Testis (tissue), 2 donors: ENCODE measurements around the gene DYNLRB1.
"Not testable (repeated sequence)": the region's sequence is repeated elsewhere in the genome, so short reads cannot be mapped to it uniquely, and the experiment has no call there.

Experiments used
- POLR2A ChIP-seq: fragments of 450-650 bp; IDR thresholded peaks from one replicate; pipeline ENCODE4 v1.6.1; 2017; ENCODE audit warnings: antibody characterized with exemption, mild to moderate bottlenecking, moderate library complexity
- TF ChIP-seq, protein P1 (sequence below), 3 experiments: fragments of 450-650 bp in 2 of 3; fragments of 200-600 bp in 1 of 3; sonication (generic) in 1 of 3; IDR thresholded peaks; one replicate each; pipeline ENCODE4 v1.5.1; 2016 to 2019; ENCODE audit warnings: antibody characterized with exemption in 3 of 3, mild to moderate bottlenecking in 2 of 3, moderate library complexity in 1 of 3

DNA sequence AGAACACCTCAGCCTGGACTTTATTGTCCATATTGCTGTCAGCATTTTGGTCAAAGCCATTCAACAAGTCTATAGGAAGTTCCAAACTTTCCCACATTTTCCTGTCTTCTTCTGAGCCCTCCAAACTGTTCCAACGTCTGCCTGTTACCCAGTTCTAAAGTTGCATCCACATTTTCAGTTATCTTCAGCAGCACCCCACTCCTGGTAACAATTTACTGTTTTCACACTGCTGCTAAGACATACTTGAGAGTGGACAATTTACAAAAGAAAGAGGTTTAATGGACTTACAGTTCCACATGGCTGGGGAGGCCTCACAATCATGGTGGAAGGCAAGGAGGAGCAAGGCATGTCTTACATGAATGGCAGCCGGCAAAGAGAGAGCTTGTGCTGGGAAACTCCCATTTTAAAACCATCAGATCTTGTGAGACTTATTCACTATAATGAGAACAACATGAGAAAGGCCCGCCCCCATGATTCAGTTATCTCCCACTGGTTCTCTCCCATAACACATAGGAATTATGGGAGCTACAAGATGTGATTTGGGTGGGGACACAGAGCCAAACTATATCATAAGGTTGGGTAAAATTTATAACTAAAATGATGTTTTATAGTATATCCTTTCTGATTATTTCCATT, 32.5 kb upstream of the DYNLRB1 start:
- TF ChIP-seq POLR2A = not testable (repeated sequence)
- TF ChIP-seq, protein P1, sequence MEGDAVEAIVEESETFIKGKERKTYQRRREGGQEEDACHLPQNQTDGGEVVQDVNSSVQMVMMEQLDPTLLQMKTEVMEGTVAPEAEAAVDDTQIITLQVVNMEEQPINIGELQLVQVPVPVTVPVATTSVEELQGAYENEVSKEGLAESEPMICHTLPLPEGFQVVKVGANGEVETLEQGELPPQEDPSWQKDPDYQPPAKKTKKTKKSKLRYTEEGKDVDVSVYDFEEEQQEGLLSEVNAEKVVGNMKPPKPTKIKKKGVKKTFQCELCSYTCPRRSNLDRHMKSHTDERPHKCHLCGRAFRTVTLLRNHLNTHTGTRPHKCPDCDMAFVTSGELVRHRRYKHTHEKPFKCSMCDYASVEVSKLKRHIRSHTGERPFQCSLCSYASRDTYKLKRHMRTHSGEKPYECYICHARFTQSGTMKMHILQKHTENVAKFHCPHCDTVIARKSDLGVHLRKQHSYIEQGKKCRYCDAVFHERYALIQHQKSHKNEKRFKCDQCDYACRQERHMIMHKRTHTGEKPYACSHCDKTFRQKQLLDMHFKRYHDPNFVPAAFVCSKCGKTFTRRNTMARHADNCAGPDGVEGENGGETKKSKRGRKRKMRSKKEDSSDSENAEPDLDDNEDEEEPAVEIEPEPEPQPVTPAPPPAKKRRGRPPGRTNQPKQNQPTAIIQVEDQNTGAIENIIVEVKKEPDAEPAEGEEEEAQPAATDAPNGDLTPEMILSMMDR (IDR thresholded peaks at IDR 0.05) = not testable (repeated sequence)
